ENCODE measurements around the gene ROPN1B.
"Not testable (repeated sequence)": the region's sequence is repeated elsewhere in the genome, so short reads cannot be mapped to it uniquely, and the experiment has no call there.

ROPN1B gene

GRCh38 chr3:125958511-125959316 lies 10.3 kb upstream of the ROPN1B start:
- no peak for DNase-seq
- Histone ChIP-seq H3K9me3 (no peaks in the 10 kb centered on the region), H3K27me3 (peaks cover 0 to 50% of the 10 kb centered on the region in 2 donors), H3K4me1 (peaks cover 0 to 4% (median 0%) of the 10 kb centered on the region in 4 donors), H3K4me3 (no peak overlapping the region), H3K27ac (no peak overlapping the region), H3K36me3 (no peaks in the 10 kb centered on the region)
- no peak for TF ChIP-seq CTCF (IDR thresholded peaks at IDR 0.05)
- intact Hi-C loops (cut with DNase I; ENCODE audit: low total_unique reads) = no loop called here

- H3K9me3 ChIP-seq = no peaks in the 10 kb centered on the region
- H3K27me3 ChIP-seq = peaks cover 0 to 50% of the 10 kb centered on the region in 2 donors
- no peak for TF ChIP-seq CTCF (IDR thresholded peaks at IDR 0.05)
- H3K4me1 ChIP-seq = peaks cover 0 to 4% (median 0%) of the 10 kb centered on the region in 4 donors
- intact Hi-C loops (cut with DNase I; ENCODE audit: low total_unique reads) = no loop called here
- no peak overlapping the region for H3K4me3 ChIP-seq
- DNase-seq = no peak
- no peaks in the 10 kb centered on the region for H3K36me3 ChIP-seq
- no peak overlapping the region for H3K27ac ChIP-seq
These were observed 9.5 kb upstream of the ROPN1B start for GRCh38 chr3:125959317-125960065.

GRCh38 chr3:125960066-125960424 lies 8.9 kb upstream of the ROPN1B start:
- no peak overlapping the region for H3K27ac ChIP-seq
- peaks cover 0 to 50% of the 10 kb centered on the region in 2 donors for H3K27me3 ChIP-seq
- H3K9me3 ChIP-seq = no peaks in the 10 kb centered on the region
- no peak for TF ChIP-seq CTCF (IDR thresholded peaks at IDR 0.05)
- DNase-seq = no peak
- no peaks in the 10 kb centered on the region for H3K36me3 ChIP-seq
- H3K4me1 ChIP-seq = peaks cover 0 to 4% (median 0%) of the 10 kb centered on the region in 4 donors
- intact Hi-C loops (cut with DNase I; ENCODE audit: low total_unique reads) = no loop called here
- H3K4me3 ChIP-seq = no peak overlapping the region

- no peaks in the 10 kb centered on the region for H3K9me3 ChIP-seq
- H3K36me3 ChIP-seq = no peaks in the 10 kb centered on the region
- no peak overlapping the region for H3K27ac ChIP-seq
- TF ChIP-seq CTCF (IDR thresholded peaks at IDR 0.05) = no peak
- no peak for DNase-seq
- intact Hi-C loops (cut with DNase I; ENCODE audit: low total_unique reads) = no loop called here
- H3K27me3 ChIP-seq = peaks cover 0 to 50% of the 10 kb centered on the region in 2 donors
- no peak overlapping the region for H3K4me3 ChIP-seq
- H3K4me1 ChIP-seq = peaks cover 0 to 4% (median 0%) of the 10 kb centered on the region in 4 donors
These were observed 8.3 kb upstream of the ROPN1B start for GRCh38 chr3:125960456-125961288.

- intact Hi-C loops (cut with DNase I; ENCODE audit: low total_unique reads) = no loop called here
- Histone ChIP-seq H3K9me3 (no peaks in the 10 kb centered on the region), H3K27me3 (peaks cover 0 to 50% of the 10 kb centered on the region in 2 donors), H3K27ac (no peak overlapping the region), H3K36me3 (no peaks in the 10 kb centered on the region), H3K4me3 (no peak overlapping the region), H3K4me1 (peaks cover 0 to 4% (median 0%) of the 10 kb centered on the region in 4 donors)
- no peak for DNase-seq
- no peak for TF ChIP-seq CTCF (IDR thresholded peaks at IDR 0.05)
These were observed 7.7 kb upstream of the ROPN1B start for GRCh38 chr3:125961289-125961589.

GRCh38 chr3:125963834-125964233 lies 5.1 kb upstream of the ROPN1B start:
- H3K4me3 ChIP-seq; intact Hi-C loops (cut with DNase I; ENCODE audit: low total_unique reads): not testable (repeated sequence)

More at GRCh38 chr3:125963834-125964233, 5.1 kb upstream of the ROPN1B start:
- peaks cover 0 to 27% of the 10 kb centered on the region in 2 donors for H3K27me3 ChIP-seq
- H3K36me3 ChIP-seq, H3K27ac ChIP-seq, H3K9me3 ChIP-seq, DNase-seq, H3K4me1 ChIP-seq: not testable (repeated sequence)

Data from tibial artery (tissue), 4 donors.